H1 (cell line): ENCODE measurements around the gene TNIP3.

Experiments used
- EZH2 ChIP-seq: fragments of 200-600 bp; sonication (generic); IDR thresholded peaks from 2 replicates; pipeline ENCODE4 v1.7.1; 2012; ENCODE audit warnings: low read depth, mild to moderate bottlenecking, moderate library complexity, low read length, inconsistent platforms; ENCODE audit not compliant: severe bottlenecking
- RNF2 ChIP-seq: fragments of 200-900, 300-1000 bp; sonication (generic); IDR thresholded peaks from 2 replicates; pipeline ENCODE4 v1.7.1; 2016; ENCODE audit warnings: borderline replicate concordance, low read depth, mild to moderate bottlenecking, antibody characterized with exemption, low read length; ENCODE audit not compliant: poor library complexity, severe bottlenecking; ENCODE audit errors: missing control alignments
- SAP30 ChIP-seq: fragments of 300-600 bp; sonication (generic); IDR thresholded peaks from 2 replicates; pipeline ENCODE4 v1.7.1; 2012; ENCODE audit warnings: low read length, moderate library complexity, mild to moderate bottlenecking, inconsistent platforms; ENCODE audit not compliant: insufficient read depth, insufficient replicate concordance
- TF ChIP-seq, protein P1 (sequence below), 3 experiments: IDR thresholded peaks; 1 replicate in 2 of 3; 2 replicates in 1 of 3; pipeline versions ENCODE4 v1.5.1 to v1.6.1; 2011; ENCODE audit warnings: low read length in 3 of 3, mild to moderate bottlenecking in 3 of 3, inconsistent platforms in 2 of 3, low read depth in 1 of 3, moderate library complexity in 1 of 3; ENCODE audit not compliant: insufficient read depth in 1 of 3; ENCODE audit errors: control extremely low read depth in 1 of 3

DNA sequence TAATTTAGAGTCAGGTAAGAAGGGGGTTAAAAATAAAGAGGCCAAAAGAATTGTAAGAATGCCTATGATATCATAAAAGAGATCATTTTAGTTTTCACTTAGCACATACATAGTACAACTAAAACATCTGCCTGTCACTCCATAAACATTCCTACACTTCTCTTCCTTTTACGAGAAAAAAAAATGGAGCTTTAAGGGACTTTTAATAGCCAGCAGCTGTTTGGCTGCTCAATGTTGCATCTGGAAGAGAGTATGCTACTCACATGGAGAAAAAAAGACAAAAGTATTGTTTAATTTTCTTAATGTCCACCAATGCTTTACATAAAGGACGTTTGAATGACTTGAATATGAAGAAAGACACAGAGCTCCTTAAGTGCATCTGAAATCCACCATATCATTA is 48.7 kb upstream of the TNIP3 start:
- TF ChIP-seq RNF2, result no peak
- TF ChIP-seq, protein P1, sequence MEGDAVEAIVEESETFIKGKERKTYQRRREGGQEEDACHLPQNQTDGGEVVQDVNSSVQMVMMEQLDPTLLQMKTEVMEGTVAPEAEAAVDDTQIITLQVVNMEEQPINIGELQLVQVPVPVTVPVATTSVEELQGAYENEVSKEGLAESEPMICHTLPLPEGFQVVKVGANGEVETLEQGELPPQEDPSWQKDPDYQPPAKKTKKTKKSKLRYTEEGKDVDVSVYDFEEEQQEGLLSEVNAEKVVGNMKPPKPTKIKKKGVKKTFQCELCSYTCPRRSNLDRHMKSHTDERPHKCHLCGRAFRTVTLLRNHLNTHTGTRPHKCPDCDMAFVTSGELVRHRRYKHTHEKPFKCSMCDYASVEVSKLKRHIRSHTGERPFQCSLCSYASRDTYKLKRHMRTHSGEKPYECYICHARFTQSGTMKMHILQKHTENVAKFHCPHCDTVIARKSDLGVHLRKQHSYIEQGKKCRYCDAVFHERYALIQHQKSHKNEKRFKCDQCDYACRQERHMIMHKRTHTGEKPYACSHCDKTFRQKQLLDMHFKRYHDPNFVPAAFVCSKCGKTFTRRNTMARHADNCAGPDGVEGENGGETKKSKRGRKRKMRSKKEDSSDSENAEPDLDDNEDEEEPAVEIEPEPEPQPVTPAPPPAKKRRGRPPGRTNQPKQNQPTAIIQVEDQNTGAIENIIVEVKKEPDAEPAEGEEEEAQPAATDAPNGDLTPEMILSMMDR (IDR thresholded peaks at IDR 0.05; ENCODE audit: control extremely low read depth in 1 of 3, insufficient read depth in 1 of 3, low read depth in 1 of 3, low read length in 3 of 3), result no peak
- no peak for TF ChIP-seq SAP30
- TF ChIP-seq EZH2, result no peak
